Measurements from ENCODE around the gene IL1RAPL1. TPM values are rescaled to one million over a fixed set of nuclear protein-coding genes. Genes with fewer than 3 reads are reported as not detected.

Gene IL1RAPL1
- total and polyA plus RNA-seq, 4 experiments from 2014 or later = not detected

DNA sequence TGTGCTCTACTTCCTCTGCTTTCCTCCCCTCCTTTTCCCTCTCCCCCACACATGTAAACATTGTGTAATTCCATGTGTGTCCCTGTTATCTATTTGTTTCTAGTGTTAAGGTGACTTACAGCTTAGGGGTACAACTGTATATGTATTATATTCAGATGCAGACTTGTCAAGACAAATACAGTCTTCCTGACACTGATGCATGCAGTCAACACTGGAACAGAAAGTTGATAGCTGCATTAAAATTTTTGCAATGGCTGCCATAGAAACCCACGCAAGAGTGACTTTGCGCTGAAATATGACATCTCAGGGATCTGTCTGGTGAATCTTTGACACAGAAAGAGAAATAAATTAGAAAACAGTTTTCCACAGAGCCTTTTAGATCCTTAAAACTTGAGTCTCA, 656.7 kb downstream of the IL1RAPL1 start:
- H3K27me3 Mint-ChIP-seq = no peaks in the 10 kb centered on the region
- Histone ChIP-seq H3K27me3 (ENCODE audit: insufficient read depth, low read length) (no peaks in the 10 kb centered on the region), H3K36me3 (ENCODE audit: insufficient read depth, low read length) (no peaks in the 10 kb centered on the region), H3K9me3 (ENCODE audit: control insufficient read depth in 1 of 2, low read length in 2 of 2) (no peaks in the 10 kb centered on the region), H3K27ac (ENCODE audit: low read depth, low read length) (no peak overlapping the region), H3K4me3 (ENCODE audit: low read length in 2 of 2) (no peak overlapping the region), H3K4me1 (ENCODE audit: insufficient read depth, low read length) (no peaks in the 10 kb centered on the region)
- no peaks in the 10 kb centered on the region for H3K36me3 Mint-ChIP-seq
- CTCF ChIA-PET (ENCODE audit: partially characterized antibody) = no interaction called here
- no peaks in the 10 kb centered on the region for H3K4me1 Mint-ChIP-seq
- no peak overlapping the region for H3K4me3 Mint-ChIP-seq
- intact Hi-C loops (cut with micrococcal nuclease) = no loop called here
- peaks cover 0 to 3% (median under 1%) of the 10 kb centered on the region in 8 donors for H3K9me3 Mint-ChIP-seq
- POLR2A ChIA-PET (ENCODE audit: partially characterized antibody) = no interaction called here
- no peak for DNase-seq
- no peak overlapping the region for H3K27ac Mint-ChIP-seq

DNA sequence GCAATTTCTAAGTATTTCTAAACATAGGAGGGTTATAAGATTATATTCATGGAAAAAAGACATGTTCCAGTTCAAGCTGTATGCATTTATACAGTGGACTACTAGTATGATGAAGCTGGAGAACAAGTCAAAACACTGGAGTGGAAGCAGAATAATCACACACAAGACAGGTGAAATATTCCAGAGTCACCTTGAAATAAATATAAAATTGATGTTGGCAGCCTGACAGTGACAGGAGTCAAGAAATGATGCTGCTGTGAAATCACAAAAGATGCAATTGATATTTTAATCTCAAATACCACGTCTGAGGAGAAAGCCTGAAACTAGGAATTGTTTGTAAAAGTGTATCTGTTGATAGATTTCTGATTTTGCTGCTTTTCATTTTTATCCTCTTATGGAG, 667.3 kb downstream of the IL1RAPL1 start:
- no peak for DNase-seq
- Histone ChIP-seq H3K4me1 (ENCODE audit: insufficient read depth, low read length) (no peaks in the 10 kb centered on the region), H3K4me3 (ENCODE audit: low read length in 2 of 2) (no peak overlapping the region), H3K9me3 (ENCODE audit: control insufficient read depth in 1 of 2, low read length in 2 of 2) (no peaks in the 10 kb centered on the region), H3K27ac (ENCODE audit: low read depth, low read length) (no peak overlapping the region), H3K27me3 (ENCODE audit: insufficient read depth, low read length) (no peaks in the 10 kb centered on the region), H3K36me3 (ENCODE audit: insufficient read depth, low read length) (no peaks in the 10 kb centered on the region)
- ChIA-PET POLR2A (ENCODE audit: partially characterized antibody) (no interaction called here), CTCF (ENCODE audit: partially characterized antibody) (no interaction called here)
- Mint-ChIP-seq H3K27me3 (no peaks in the 10 kb centered on the region), H3K4me1 (no peaks in the 10 kb centered on the region), H3K9me3 (no peaks in the 10 kb centered on the region), H3K27ac (no peak overlapping the region), H3K36me3 (no peaks in the 10 kb centered on the region), H3K4me3 (no peak overlapping the region)
- intact Hi-C loops (cut with micrococcal nuclease) = no loop called here

DNA sequence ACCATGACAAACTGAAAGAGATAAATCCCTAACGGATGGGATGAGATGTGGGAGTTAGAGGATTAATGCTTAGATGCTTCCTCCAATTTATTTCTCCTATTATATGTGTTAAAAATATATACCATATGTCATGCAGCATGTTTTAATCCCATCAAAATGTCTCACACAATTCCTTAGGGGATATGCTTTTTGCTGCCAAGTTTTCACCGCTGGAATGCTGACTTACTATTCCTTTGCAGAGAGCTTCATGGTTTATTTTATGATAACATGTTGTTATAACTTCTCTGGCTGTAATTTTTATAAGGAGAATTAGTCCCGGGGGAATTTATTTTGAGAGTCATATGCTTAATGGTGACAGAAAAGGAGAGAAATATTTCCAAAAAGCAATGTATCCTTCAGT, 670.3 kb downstream of the IL1RAPL1 start:
- no peaks in the 10 kb centered on the region for H3K9me3 Mint-ChIP-seq
- POLR2A ChIA-PET (ENCODE audit: partially characterized antibody) = no interaction called here
- H3K4me3 Mint-ChIP-seq = no peak overlapping the region
- no peaks in the 10 kb centered on the region for H3K36me3 Mint-ChIP-seq
- no peak overlapping the region for H3K27ac ChIP-seq (ENCODE audit: low read depth, low read length)
- intact Hi-C loops (cut with micrococcal nuclease) = no loop called here
- H3K27ac Mint-ChIP-seq = no peak overlapping the region
- H3K27me3 Mint-ChIP-seq = no peaks in the 10 kb centered on the region
- H3K4me1 Mint-ChIP-seq = no peaks in the 10 kb centered on the region
- H3K36me3 ChIP-seq (ENCODE audit: insufficient read depth, low read length) = no peaks in the 10 kb centered on the region
- CTCF ChIA-PET (ENCODE audit: partially characterized antibody) = no interaction called here
- H3K4me3 ChIP-seq (ENCODE audit: low read length in 2 of 2) = no peak overlapping the region
- no peak for DNase-seq
- no peaks in the 10 kb centered on the region for H3K9me3 ChIP-seq (ENCODE audit: control insufficient read depth in 1 of 2, low read length in 2 of 2)
- no peaks in the 10 kb centered on the region for H3K4me1 ChIP-seq (ENCODE audit: insufficient read depth, low read length)
- no peaks in the 10 kb centered on the region for H3K27me3 ChIP-seq (ENCODE audit: insufficient read depth, low read length)

DNA sequence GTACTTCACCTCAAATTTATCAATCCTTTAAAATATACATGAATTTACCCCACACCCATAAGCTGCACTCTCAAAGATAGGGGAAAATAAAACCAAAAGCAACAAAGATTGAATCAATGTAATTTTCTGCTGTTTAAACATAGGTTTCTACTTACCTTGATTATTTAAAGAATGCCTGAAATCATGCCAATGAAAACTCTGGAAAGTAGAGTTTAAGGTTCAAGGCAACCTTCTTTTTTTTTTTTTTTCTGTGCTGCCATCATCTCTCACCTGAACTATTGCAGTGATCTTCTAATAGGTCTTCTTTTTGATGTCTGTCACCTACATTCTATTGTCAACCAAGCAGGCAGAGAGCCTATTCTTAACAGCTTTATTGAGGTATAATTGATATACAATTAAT, 682.1 kb downstream of the IL1RAPL1 start:
- no peak overlapping the region for H3K27ac Mint-ChIP-seq
- POLR2A ChIA-PET (ENCODE audit: partially characterized antibody) = no interaction called here
- no peaks in the 10 kb centered on the region for H3K4me1 ChIP-seq (ENCODE audit: insufficient read depth, low read length)
- intact Hi-C loops (cut with micrococcal nuclease) = no loop called here
- H3K36me3 Mint-ChIP-seq = no peaks in the 10 kb centered on the region
- no peak for DNase-seq
- H3K4me3 Mint-ChIP-seq = no peak overlapping the region
- CTCF ChIA-PET (ENCODE audit: partially characterized antibody) = no interaction called here
- H3K27ac ChIP-seq (ENCODE audit: low read depth, low read length) = no peak overlapping the region
- no peaks in the 10 kb centered on the region for H3K36me3 ChIP-seq (ENCODE audit: insufficient read depth, low read length)
- no peaks in the 10 kb centered on the region for H3K9me3 ChIP-seq (ENCODE audit: control insufficient read depth in 1 of 2, low read length in 2 of 2)
- H3K9me3 Mint-ChIP-seq = peaks cover 0 to 6% (median 0%) of the 10 kb centered on the region in 8 donors
- H3K27me3 ChIP-seq (ENCODE audit: insufficient read depth, low read length) = no peaks in the 10 kb centered on the region
- H3K4me1 Mint-ChIP-seq = no peaks in the 10 kb centered on the region
- no peak overlapping the region for H3K4me3 ChIP-seq (ENCODE audit: low read length in 2 of 2)
- no peaks in the 10 kb centered on the region for H3K27me3 Mint-ChIP-seq

DNA sequence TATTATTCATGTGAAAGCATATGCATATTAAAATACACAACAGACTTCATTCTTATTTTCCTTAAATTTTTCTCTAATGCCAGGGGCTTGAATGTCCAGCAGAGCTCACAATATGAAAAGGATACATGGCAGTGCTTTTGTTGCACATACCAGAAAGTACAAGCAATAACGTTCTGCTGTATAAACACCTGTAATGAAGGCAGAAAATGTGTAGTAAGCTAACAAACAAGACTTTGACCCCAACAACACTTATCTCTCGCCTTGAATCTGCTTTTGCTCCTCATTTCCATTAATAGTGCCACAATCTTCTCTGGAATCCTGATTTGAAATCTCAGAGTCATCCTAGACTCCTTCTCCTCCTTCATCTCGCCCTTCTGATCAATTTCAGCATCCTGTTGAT, 687.3 kb downstream of the IL1RAPL1 start:
- Mint-ChIP-seq H3K4me3 (no peak overlapping the region), H3K9me3 (peaks cover 0 to 16% (median 5%) of the 10 kb centered on the region in 8 donors), H3K27me3 (no peaks in the 10 kb centered on the region), H3K27ac (no peak overlapping the region), H3K36me3 (no peaks in the 10 kb centered on the region), H3K4me1 (no peaks in the 10 kb centered on the region)
- Histone ChIP-seq H3K9me3 (ENCODE audit: control insufficient read depth in 1 of 2, low read length in 2 of 2) (no peaks in the 10 kb centered on the region), H3K27ac (ENCODE audit: low read depth, low read length) (no peak overlapping the region), H3K4me1 (ENCODE audit: insufficient read depth, low read length) (no peaks in the 10 kb centered on the region), H3K27me3 (ENCODE audit: insufficient read depth, low read length) (no peaks in the 10 kb centered on the region), H3K4me3 (ENCODE audit: low read length in 2 of 2) (no peak overlapping the region), H3K36me3 (ENCODE audit: insufficient read depth, low read length) (no peaks in the 10 kb centered on the region)
- CTCF ChIA-PET (ENCODE audit: partially characterized antibody) = no interaction called here
- POLR2A ChIA-PET (ENCODE audit: partially characterized antibody) = no interaction called here
- intact Hi-C loops (cut with micrococcal nuclease) = no loop called here
- no peak for DNase-seq

DNA sequence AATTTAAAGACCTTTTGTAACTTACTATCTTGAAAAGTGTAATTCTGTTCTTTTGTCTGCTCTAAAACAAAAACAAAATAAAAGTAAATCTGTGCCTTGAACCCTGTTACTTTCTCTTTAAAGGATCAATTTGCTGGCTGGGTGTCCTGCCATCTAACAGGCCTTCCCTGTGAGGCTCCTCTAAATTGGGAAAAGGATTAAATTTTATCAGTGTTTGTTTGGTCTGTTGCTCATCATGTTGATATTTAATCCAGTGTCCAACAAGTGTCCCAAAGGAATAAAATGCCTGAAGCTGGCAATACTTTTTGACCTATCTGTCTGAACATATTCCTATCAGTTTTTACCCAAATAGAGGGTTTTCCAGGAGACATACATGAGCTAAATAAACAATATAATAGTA, 688.7 kb downstream of the IL1RAPL1 start:
- Histone ChIP-seq H3K27me3 (ENCODE audit: insufficient read depth, low read length) (no peaks in the 10 kb centered on the region), H3K9me3 (ENCODE audit: control insufficient read depth in 1 of 2, low read length in 2 of 2) (no peaks in the 10 kb centered on the region), H3K27ac (ENCODE audit: low read depth, low read length) (no peak overlapping the region), H3K36me3 (ENCODE audit: insufficient read depth, low read length) (no peaks in the 10 kb centered on the region), H3K4me1 (ENCODE audit: insufficient read depth, low read length) (no peaks in the 10 kb centered on the region), H3K4me3 (ENCODE audit: low read length in 2 of 2) (no peak overlapping the region)
- no peak overlapping the region for H3K27ac Mint-ChIP-seq
- ChIA-PET CTCF (ENCODE audit: partially characterized antibody) (no interaction called here), POLR2A (ENCODE audit: partially characterized antibody) (no interaction called here)
- intact Hi-C loops (cut with micrococcal nuclease) = no loop called here
- no peaks in the 10 kb centered on the region for H3K4me1 Mint-ChIP-seq
- H3K27me3 Mint-ChIP-seq = no peaks in the 10 kb centered on the region
- H3K36me3 Mint-ChIP-seq = no peaks in the 10 kb centered on the region
- H3K4me3 Mint-ChIP-seq = no peak overlapping the region
- no peak for DNase-seq
- peaks cover 0 to 16% (median 6%) of the 10 kb centered on the region in 8 donors for H3K9me3 Mint-ChIP-seq

DNA sequence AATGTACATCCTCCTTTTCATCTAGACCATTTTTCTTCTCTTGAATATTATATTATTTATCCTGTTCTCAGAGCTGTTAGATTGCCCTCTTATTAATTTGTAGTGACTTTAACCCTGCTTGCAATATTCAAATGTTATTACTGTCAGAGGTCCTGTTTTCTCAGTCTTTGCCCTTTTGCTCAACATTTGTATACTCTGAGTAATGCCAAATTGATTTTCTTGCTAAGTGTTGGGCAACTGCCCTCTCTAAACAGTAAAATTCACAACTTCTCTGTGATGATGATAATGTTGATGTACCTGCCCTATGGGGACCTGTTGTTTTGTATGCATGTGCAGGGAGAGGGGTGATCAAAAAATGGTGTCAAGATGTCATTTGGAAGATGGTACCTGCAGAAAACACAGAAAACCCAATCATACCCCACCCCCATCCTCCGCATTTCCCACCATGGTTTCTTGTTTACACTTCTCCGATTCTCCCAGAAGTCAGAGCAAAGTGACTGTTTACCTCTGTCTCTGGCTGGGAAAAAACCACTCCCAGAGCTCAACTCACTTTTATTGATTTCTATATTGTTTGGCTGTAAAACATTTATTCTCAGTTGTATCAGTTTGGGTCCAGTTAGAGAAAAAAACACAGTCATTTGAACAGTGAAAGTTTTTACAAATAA, 694.0 kb downstream of the IL1RAPL1 start:
- no peak overlapping the region for H3K4me3 ChIP-seq (ENCODE audit: low read length in 2 of 2)
- ChIA-PET POLR2A (ENCODE audit: partially characterized antibody) (no interaction called here), CTCF (ENCODE audit: partially characterized antibody) (no interaction called here)
- no peaks in the 10 kb centered on the region for H3K4me1 ChIP-seq (ENCODE audit: insufficient read depth, low read length)
- H3K9me3 ChIP-seq (ENCODE audit: control insufficient read depth in 1 of 2, low read length in 2 of 2) = no peaks in the 10 kb centered on the region
- intact Hi-C loops (cut with micrococcal nuclease) = no loop called here
- DNase-seq = no peak
- H3K27ac ChIP-seq (ENCODE audit: low read depth, low read length) = no peak overlapping the region
- Mint-ChIP-seq H3K4me3 (no peak overlapping the region), H3K27ac (no peak overlapping the region), H3K36me3 (no peaks in the 10 kb centered on the region), H3K27me3 (no peaks in the 10 kb centered on the region), H3K9me3 (peaks cover 0 to 14% (median 4%) of the 10 kb centered on the region in 8 donors), H3K4me1 (no peaks in the 10 kb centered on the region)
- H3K36me3 ChIP-seq (ENCODE audit: insufficient read depth, low read length) = no peaks in the 10 kb centered on the region
- no peaks in the 10 kb centered on the region for H3K27me3 ChIP-seq (ENCODE audit: insufficient read depth, low read length)

DNA sequence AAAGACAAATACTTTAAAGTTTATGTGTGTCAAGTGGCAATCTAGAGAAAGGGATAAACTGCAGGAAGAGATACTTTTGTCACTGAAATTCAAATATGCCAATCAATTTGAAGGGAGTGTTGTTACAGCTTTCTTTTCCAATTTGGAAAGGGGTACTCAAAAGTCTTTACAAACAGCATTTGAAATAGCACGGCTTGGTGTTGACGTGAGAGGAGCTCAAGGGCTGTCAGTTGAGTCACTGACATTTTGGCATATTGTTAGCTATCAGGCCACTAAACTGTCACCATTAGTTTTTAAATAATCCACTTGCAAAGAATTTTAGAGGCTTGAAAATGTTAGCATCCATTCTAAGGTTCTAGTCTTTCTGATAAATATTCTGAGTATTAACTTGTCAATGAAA, 698.4 kb downstream of the IL1RAPL1 start:
- peaks cover 0 to 14% (median 3%) of the 10 kb centered on the region in 8 donors for H3K9me3 Mint-ChIP-seq
- intact Hi-C loops (cut with micrococcal nuclease) = no loop called here
- POLR2A ChIA-PET (ENCODE audit: partially characterized antibody) = no interaction called here

More for the DNA sequence above, 698.4 kb downstream of the IL1RAPL1 start:
- Histone ChIP-seq H3K27me3 (ENCODE audit: insufficient read depth, low read length) (no peaks in the 10 kb centered on the region), H3K9me3 (ENCODE audit: control insufficient read depth in 1 of 2, low read length in 2 of 2) (no peaks in the 10 kb centered on the region), H3K4me1 (ENCODE audit: insufficient read depth, low read length) (no peaks in the 10 kb centered on the region), H3K27ac (ENCODE audit: low read depth, low read length) (no peak overlapping the region), H3K4me3 (ENCODE audit: low read length in 2 of 2) (no peak overlapping the region), H3K36me3 (ENCODE audit: insufficient read depth, low read length) (no peaks in the 10 kb centered on the region)
- no peak for DNase-seq
- Mint-ChIP-seq H3K4me1 (no peaks in the 10 kb centered on the region), H3K4me3 (no peak overlapping the region), H3K27ac (no peak overlapping the region), H3K36me3 (no peaks in the 10 kb centered on the region), H3K27me3 (no peaks in the 10 kb centered on the region)
- CTCF ChIA-PET (ENCODE audit: partially characterized antibody) = no interaction called here

Measured in CD4-positive, alpha-beta memory T cell (primary cell).